Activated CD4-positive, alpha-beta memory T cell treated with anti-CD3 and anti-CD28 coated beads, Interleukin-2, amount 10 ng/mL, durations not matched to agents 7 days and 5 days (primary cell): ENCODE data around the gene YBX2. TPM values are rescaled to one million over a fixed set of nuclear protein-coding genes. Genes with fewer than 3 reads are reported as not detected.

ENCODE experiments used
- CTCF ChIA-PET: fragments of 350-600 bp; sonication (Branson Sonifier 250); formaldehyde crosslinking; loops from one replicate; lab custom pipeline; 2021; ENCODE audit warnings: antibody characterized with exemption, inconsistent platforms; lab: Charles Lee
- POLR2A ChIA-PET: fragments of 350-600 bp; sonication (Branson Sonifier 250); formaldehyde crosslinking; loops from one replicate; lab custom pipeline; 2021; ENCODE audit warnings: antibody characterized with exemption; lab: Charles Lee
- DNase-seq: peaks from one replicate; pipeline ENCODE4 v3.0.0-alpha.2; 2020
- H3K27ac Mint-ChIP-seq: one replicate; pipeline ENCODE4 v1.8.0; 2021; ENCODE audit warnings: mild to moderate bottlenecking, mixed read lengths
- H3K27me3 Mint-ChIP-seq: one replicate; pipeline ENCODE4 v1.8.0; 2021; ENCODE audit warnings: mixed read lengths
- H3K36me3 Mint-ChIP-seq: one replicate; pipeline ENCODE4 v1.8.0; 2021; ENCODE audit warnings: low read depth, mixed read lengths
- H3K4me1 Mint-ChIP-seq: one replicate; pipeline ENCODE4 v1.8.0; 2021; ENCODE audit warnings: mixed read lengths
- H3K4me3 Mint-ChIP-seq: one replicate; pipeline ENCODE4 v1.8.0; 2021; ENCODE audit warnings: mild to moderate bottlenecking, mixed read lengths
- H3K9me3 Mint-ChIP-seq: one replicate; pipeline ENCODE4 v1.8.0; 2021; ENCODE audit warnings: mixed read lengths
- total RNA-seq, 2 experiments: library from RNA; stranded (reverse); gene quantifications; one replicate each; pipeline ENCODE4 v1.2.3, GENCODE V29; 2021

YBX2 gene
- total RNA-seq, 2 experiments from 2014 or later = 1.5 to 1.6 TPM

- Mint-ChIP-seq H3K4me1 (peaks cover 52% of the 10 kb centered on the region), H3K27me3 (no peaks in the 10 kb centered on the region), H3K36me3 (no peaks in the 10 kb centered on the region), H3K4me3 (peak overlapping the region; percentile 85), H3K9me3 (no peaks in the 10 kb centered on the region), H3K27ac (peak overlapping the region; percentile 93)
- ChIA-PET POLR2A (interaction anchor here (0.6 to 2.8 kb wide), 17 partner anchors 8 to 826 kb away, joined by 3 to 45 read pairs (median 6); partner anchors contain the start of genes ACAP1, GPS2, MPDU1 and POLR2A), CTCF (interaction anchor here (0.7 to 5.9 kb wide), 18 partner anchors 10 to 357 kb away, joined by 3 to 39 read pairs (median 4); partner anchors contain the start of genes GPS2, TMEM95, TP53 and WRAP53)
- DNase-seq = peak; percentile 83
Measured at GRCh38 chr17:7329997-7330637, 35.7 kb upstream of the YBX2 start.

GRCh38 chr17:7329374-7329996 is 35.0 kb upstream of the YBX2 start:
- Mint-ChIP-seq H3K27me3 (no peaks in the 10 kb centered on the region), H3K9me3 (no peaks in the 10 kb centered on the region), H3K27ac (peak overlapping the region; percentile 93), H3K4me3 (peak overlapping the region; percentile 85), H3K36me3 (no peaks in the 10 kb centered on the region), H3K4me1 (peaks cover 49% of the 10 kb centered on the region)
- DNase-seq = peak; percentile 97
- CTCF ChIA-PET = interaction anchor here (0.7 to 5.9 kb wide), 18 partner anchors 9 to 358 kb away, joined by 3 to 39 read pairs (median 4); partner anchors contain the start of genes GPS2, TMEM95, TP53 and WRAP53
- POLR2A ChIA-PET = interaction anchor here (0.6 to 2.8 kb wide), 18 partner anchors 8 to 827 kb away, joined by 3 to 45 read pairs (median 6); partner anchors contain the start of genes ACAP1, GPS2, MPDU1 and POLR2A

- DNase-seq = no peak
- POLR2A ChIA-PET = interaction anchor here (1.0 to 2.8 kb wide), 11 partner anchors 9 to 828 kb away, joined by 3 to 45 read pairs (median 10); partner anchors contain the start of genes ACAP1, GPS2, MPDU1 and TP53
- peaks cover 50% of the 10 kb centered on the region for H3K4me1 Mint-ChIP-seq
Measured at GRCh38 chr17:7328840-7329373, 34.5 kb upstream of the YBX2 start, which contains the start of gene NEURL4. Gene NEURL4 (minus strand): TSS chr17:7329335. CDS start chr17:7329312, 23 bp downstream.

GRCh38 chr17:7328009-7328408 is 33.6 kb upstream of the YBX2 start:
- Mint-ChIP-seq H3K36me3 (peaks cover 4% of the 10 kb centered on the region), H3K27ac (peak overlapping the region; percentile 41), H3K4me1 (peaks cover 47% of the 10 kb centered on the region), H3K9me3 (no peaks in the 10 kb centered on the region), H3K4me3 (peak overlapping the region; percentile 85), H3K27me3 (no peaks in the 10 kb centered on the region)
- no peak for DNase-seq
- POLR2A ChIA-PET = interaction anchor here (1.6 to 2.8 kb wide), 5 partner anchors 10 to 21 kb away, joined by 4 to 45 read pairs (median 16); partner anchors contain the start of genes ACAP1 and GPS2
- CTCF ChIA-PET = interaction anchor here (5.0 to 5.9 kb wide), 2 partner anchors 9 to 12 kb away, joined by 39 to 48 read pairs; partner anchors contain the start of genes ACAP1 and GPS2

More at GRCh38 chr17:7328840-7329373, 34.5 kb upstream of the YBX2 start, which contains the start of gene NEURL4:
- CTCF ChIA-PET = interaction anchor here (1.3 to 5.9 kb wide), 11 partner anchors 9 to 358 kb away, joined by 3 to 39 read pairs (median 7); partner anchors contain the start of genes GPS2, TMEM95, TP53 and WRAP53
- Mint-ChIP-seq H3K4me3 (peak within 1 kb of the TSS; percentile 85), H3K27ac (peak within 1 kb of the TSS; percentile 93), H3K9me3 (no peaks in the 10 kb centered on the region), H3K36me3 (no peaks in the 10 kb centered on the region), H3K27me3 (no peaks in the 10 kb centered on the region)

GRCh38 chr17:7327501-7327900 is 33.1 kb upstream of the YBX2 start:
- H3K27ac Mint-ChIP-seq = no peak overlapping the region
- DNase-seq = no peak
- peak overlapping the region; percentile 24 for H3K4me3 Mint-ChIP-seq
- CTCF ChIA-PET = interaction anchor here (5.0 to 5.9 kb wide), 2 partner anchors 10 to 12 kb away, joined by 39 to 48 read pairs; partner anchors contain the start of genes ACAP1 and GPS2
- POLR2A ChIA-PET = interaction anchor here (3.4 to 4.7 kb wide), 2 partner anchors 9 to 13 kb away, joined by 15 to 32 read pairs; partner anchors contain the start of genes ACAP1 and GPS2
- H3K27me3 Mint-ChIP-seq = no peaks in the 10 kb centered on the region
- H3K4me1 Mint-ChIP-seq = peaks cover 43% of the 10 kb centered on the region
- no peaks in the 10 kb centered on the region for H3K9me3 Mint-ChIP-seq
- H3K36me3 Mint-ChIP-seq = peaks cover 4% of the 10 kb centered on the region

GRCh38 chr17:7327056-7327455 is 32.6 kb upstream of the YBX2 start:
- H3K4me1 Mint-ChIP-seq = peaks cover 38% of the 10 kb centered on the region
- no peak overlapping the region for H3K27ac Mint-ChIP-seq
- H3K27me3 Mint-ChIP-seq = no peaks in the 10 kb centered on the region
- DNase-seq = no peak
- POLR2A ChIA-PET = interaction anchor here (0.8 to 4.7 kb wide), 4 partner anchors 9 to 19 kb away, joined by 3 to 32 read pairs (median 10); partner anchors contain the start of genes ACAP1 and GPS2
- H3K9me3 Mint-ChIP-seq = no peaks in the 10 kb centered on the region
- no peak overlapping the region for H3K4me3 Mint-ChIP-seq
- CTCF ChIA-PET = interaction anchor here (5.0 to 5.9 kb wide), 2 partner anchors 10 to 12 kb away, joined by 39 to 48 read pairs; partner anchors contain the start of genes ACAP1 and GPS2
- peaks cover 6% of the 10 kb centered on the region for H3K36me3 Mint-ChIP-seq

- Mint-ChIP-seq H3K27ac (peak overlapping the region; percentile 9), H3K36me3 (peaks cover 15% of the 10 kb centered on the region), H3K27me3 (no peaks in the 10 kb centered on the region), H3K4me3 (no peak overlapping the region), H3K4me1 (peaks cover 36% of the 10 kb centered on the region), H3K9me3 (no peaks in the 10 kb centered on the region)
- POLR2A ChIA-PET = interaction anchor here (0.7 to 4.7 kb wide), 5 partner anchors 10 to 18 kb away, joined by 3 to 32 read pairs (median 4); partner anchors contain the start of genes ACAP1 and GPS2
- no peak for DNase-seq
- CTCF ChIA-PET = interaction anchor here (5.0 to 5.9 kb wide), 2 partner anchors 11 kb away, joined by 39 to 48 read pairs; partner anchors contain the start of genes ACAP1 and GPS2
Measured at GRCh38 chr17:7326186-7326585, 31.7 kb upstream of the YBX2 start.

- Mint-ChIP-seq H3K9me3 (no peaks in the 10 kb centered on the region), H3K27ac (no peak overlapping the region), H3K27me3 (no peaks in the 10 kb centered on the region), H3K36me3 (peaks cover 19% of the 10 kb centered on the region), H3K4me3 (no peak overlapping the region), H3K4me1 (peaks cover 31% of the 10 kb centered on the region)
- ChIA-PET POLR2A (interaction anchor here (0.9 to 4.7 kb wide), 6 partner anchors 10 to 361 kb away, joined by 3 to 32 read pairs (median 9); partner anchors contain the start of genes ACAP1 and GPS2), CTCF (interaction anchor here (0.7 to 5.0 kb wide), 6 partner anchors 10 to 236 kb away, joined by 4 to 48 read pairs (median 6); partner anchors contain the start of genes ACAP1, GPS2 and TMEM95)
- no peak for DNase-seq
Measured at GRCh38 chr17:7325031-7325528, 30.6 kb upstream of the YBX2 start.

GRCh38 chr17:7324438-7324779 is 30.0 kb upstream of the YBX2 start:
- CTCF ChIA-PET = interaction anchor here (0.7 to 5.0 kb wide), 6 partner anchors 9 to 236 kb away, joined by 4 to 48 read pairs (median 6); partner anchors contain the start of genes ACAP1, GPS2 and TMEM95
- H3K27me3 Mint-ChIP-seq = no peaks in the 10 kb centered on the region
- peaks cover 19% of the 10 kb centered on the region for H3K36me3 Mint-ChIP-seq
- peaks cover 25% of the 10 kb centered on the region for H3K4me1 Mint-ChIP-seq
- DNase-seq = no peak
- no peaks in the 10 kb centered on the region for H3K9me3 Mint-ChIP-seq
- POLR2A ChIA-PET = interaction anchor here (0.9 to 4.7 kb wide), 7 partner anchors 9 to 362 kb away, joined by 3 to 32 read pairs (median 5); partner anchors contain the start of genes ACAP1 and GPS2
- no peak overlapping the region for H3K27ac Mint-ChIP-seq
- no peak overlapping the region for H3K4me3 Mint-ChIP-seq

- H3K4me1 Mint-ChIP-seq = peaks cover 22% of the 10 kb centered on the region
- ChIA-PET POLR2A (interaction anchor here (0.9 to 4.7 kb wide), 6 partner anchors 8 to 362 kb away, joined by 3 to 32 read pairs (median 4); partner anchors contain the start of genes ACAP1 and GPS2), CTCF (interaction anchor here (1.3 to 5.0 kb wide), 5 partner anchors 8 to 31 kb away, joined by 4 to 48 read pairs (median 6); partner anchors contain the start of genes ACAP1, GPS2 and TMEM95)
- H3K4me3 Mint-ChIP-seq = no peak overlapping the region
- no peak overlapping the region for H3K27ac Mint-ChIP-seq
- no peaks in the 10 kb centered on the region for H3K9me3 Mint-ChIP-seq
- peaks cover 20% of the 10 kb centered on the region for H3K36me3 Mint-ChIP-seq
- DNase-seq = peak; percentile 71
- H3K27me3 Mint-ChIP-seq = no peaks in the 10 kb centered on the region
Measured at GRCh38 chr17:7323731-7324437, 29.4 kb upstream of the YBX2 start.
